Measurements from ENCODE around the gene USP32. TPM values are rescaled to one million over a fixed set of nuclear protein-coding genes. Genes with fewer than 3 reads are reported as not detected.
A peak's percentile ranks its signal among the peaks of the same experiment; 100 is the strongest.
"Not testable (repeated sequence)": the region's sequence is repeated elsewhere in the genome, so short reads cannot be mapped to it uniquely, and the experiment has no call there.

USP32 gene
- total RNA-seq, 1 donor from 2014 or later, result 22.8 TPM

GRCh38 chr17:60390186-60390585 is 1.7 kb downstream of the USP32 start:
- Histone ChIP-seq H3K4me1 (peaks cover 70% of the 10 kb centered on the region), H3K9me3 (replicated peaks) (no peaks in the 10 kb centered on the region), H3K27ac (replicated peaks) (peak overlapping the region; percentile 97), H3K4me3 (peak overlapping the region; percentile 98), H3K36me3 (no peaks in the 10 kb centered on the region), H3K27me3 (ENCODE audit: low read depth) (no peaks in the 10 kb centered on the region)
- TF ChIP-seq CTCF (IDR thresholded peaks at IDR 0.05; ENCODE audit: borderline replicate concordance), result no peak
- intact Hi-C loops (cut with micrococcal nuclease), result no loop called here
- no peak for DNase-seq

- no peak for DNase-seq
- Histone ChIP-seq H3K27me3 (ENCODE audit: low read depth) (no peaks in the 10 kb centered on the region), H3K27ac (replicated peaks) (no peak overlapping the region), H3K9me3 (replicated peaks) (no peaks in the 10 kb centered on the region), H3K36me3 (no peaks in the 10 kb centered on the region), H3K4me3 (no peak overlapping the region), H3K4me1 (peaks cover 73% of the 10 kb centered on the region)
- TF ChIP-seq CTCF (IDR thresholded peaks at IDR 0.05; ENCODE audit: borderline replicate concordance), result no peak
- intact Hi-C loops (cut with micrococcal nuclease), result no loop called here
Measured at GRCh38 chr17:60388742-60389141, 3.2 kb downstream of the USP32 start.

GRCh38 chr17:60387666-60388065 is 4.3 kb downstream of the USP32 start:
- Histone ChIP-seq H3K4me1 (peaks cover 77% of the 10 kb centered on the region), H3K36me3 (no peaks in the 10 kb centered on the region), H3K27me3 (ENCODE audit: low read depth) (no peaks in the 10 kb centered on the region), H3K27ac (replicated peaks) (no peak overlapping the region), H3K9me3 (replicated peaks) (no peaks in the 10 kb centered on the region), H3K4me3 (no peak overlapping the region)
- no peak for DNase-seq
- no peak for TF ChIP-seq CTCF (IDR thresholded peaks at IDR 0.05; ENCODE audit: borderline replicate concordance)
- intact Hi-C loops (cut with micrococcal nuclease), result no loop called here

- H3K9me3 ChIP-seq (replicated peaks), result no peaks in the 10 kb centered on the region
- no peaks in the 10 kb centered on the region for H3K36me3 ChIP-seq
- no peaks in the 10 kb centered on the region for H3K27me3 ChIP-seq (ENCODE audit: low read depth)
- no peak for DNase-seq
- intact Hi-C loops (cut with micrococcal nuclease), result no loop called here
- H3K4me3 ChIP-seq, result no peak overlapping the region
- no peak for TF ChIP-seq CTCF (IDR thresholded peaks at IDR 0.05; ENCODE audit: borderline replicate concordance)
- H3K27ac ChIP-seq (replicated peaks), result no peak overlapping the region
- H3K4me1 ChIP-seq, result peaks cover 76% of the 10 kb centered on the region
Measured at GRCh38 chr17:60386147-60387058, 5.5 kb downstream of the USP32 start.

GRCh38 chr17:60384921-60385320 is 7.0 kb downstream of the USP32 start:
- H3K27ac ChIP-seq (replicated peaks); H3K27me3 ChIP-seq (ENCODE audit: low read depth); H3K9me3 ChIP-seq (replicated peaks); H3K4me3 ChIP-seq; intact Hi-C loops (cut with micrococcal nuclease); DNase-seq; H3K36me3 ChIP-seq: not testable (repeated sequence)
- H3K4me1 ChIP-seq, result peaks cover 61% of the 10 kb centered on the region

GRCh38 chr17:60383379-60383778 is 8.6 kb downstream of the USP32 start:
- DNase-seq, result no peak
- intact Hi-C loops (cut with micrococcal nuclease), result no loop called here
- TF ChIP-seq CTCF (IDR thresholded peaks at IDR 0.05; ENCODE audit: borderline replicate concordance), result no peak
- Histone ChIP-seq H3K4me3 (no peak overlapping the region), H3K27me3 (ENCODE audit: low read depth) (no peaks in the 10 kb centered on the region), H3K36me3 (no peaks in the 10 kb centered on the region), H3K4me1 (peaks cover 45% of the 10 kb centered on the region), H3K27ac (replicated peaks) (no peak overlapping the region), H3K9me3 (replicated peaks) (no peaks in the 10 kb centered on the region)

Data from left ventricle myocardium inferior (tissue), 1 donor.